ENCODE data around the gene MARVELD2. TPM values are rescaled to one million over a fixed set of nuclear protein-coding genes. Genes with fewer than 3 reads are reported as not detected.
A peak's percentile ranks its signal among the peaks of the same experiment; 100 is the strongest.

The MARVELD2 gene
- total RNA-seq, 1 experiment from 2014 or later, result 21.6 TPM

DNA sequence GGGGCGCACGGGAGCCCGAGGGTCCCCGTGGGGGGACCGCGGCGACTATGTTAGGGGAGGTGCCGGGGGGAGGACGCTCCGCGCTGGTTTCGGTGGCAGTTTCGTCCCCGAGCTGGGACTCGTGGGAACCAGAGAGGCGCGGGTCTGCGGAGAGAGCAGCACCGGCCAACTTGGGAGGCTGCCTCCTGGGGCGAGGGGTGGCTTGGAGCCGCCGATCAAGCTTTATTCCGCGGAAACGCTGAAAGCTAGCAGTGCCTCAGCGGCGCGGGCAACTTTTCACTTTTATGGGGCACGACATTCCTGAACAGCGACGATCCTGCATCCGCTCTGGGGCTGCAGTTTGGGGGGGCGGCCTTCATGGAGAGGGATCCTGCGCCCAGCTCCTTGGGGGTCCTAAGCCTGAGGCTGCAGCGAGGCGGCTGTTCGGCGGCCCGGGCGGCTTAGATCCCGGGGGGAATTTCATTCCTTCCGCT, 78.0 kb downstream of the MARVELD2 start:
- Histone ChIP-seq H3K27me3 (ENCODE audit: insufficient read depth, low read length) (no peaks in the 10 kb centered on the region), H3K9me2 (ENCODE audit: insufficient read depth) (no peaks in the 10 kb centered on the region), H3K36me3 (ENCODE audit: control insufficient read depth in 1 of 2, insufficient read depth in 2 of 2, low read length in 2 of 2) (no peaks in the 10 kb centered on the region), H3K9me3 (ENCODE audit: control insufficient read depth in 1 of 2, insufficient read depth in 1 of 2, low read depth in 1 of 2, low read length in 2 of 2) (no peaks in the 10 kb centered on the region), H3K4me2 (ENCODE audit: low read length) (peak overlapping the region; percentile 97), H4K20me1 (ENCODE audit: insufficient read depth) (no peaks in the 10 kb centered on the region), H3K4me3 (replicated peaks in 1 of 2; ENCODE audit: low read depth in 1 of 2, low read length in 2 of 2) (peak overlapping the region; percentile 84 to 86), H2AFZ (ENCODE audit: low read depth, low read length, poor library complexity, severe bottlenecking) (no peak overlapping the region), H3K27ac (ENCODE audit: low read depth, low read length) (peak overlapping the region; percentile 90), H3K4me1 (ENCODE audit: control insufficient read depth in 1 of 2, insufficient read depth in 2 of 2, low read length in 2 of 2) (peaks cover 11 to 42% of the 10 kb centered on the region in 2 experiments), H3K9ac (ENCODE audit: low read length) (peak overlapping the region; percentile 91), H3K79me2 (ENCODE audit: insufficient read depth, low read length) (peaks cover 53% of the 10 kb centered on the region)
- ATAC-seq (peak; percentile 51), DNase-seq (ENCODE audit: low read depth, low spot score) (no peak)
- ChIA-PET CTCF (no interaction called here), RAD21 (ENCODE audit: low non-redundant PET in 1 of 2, low total read pairs in 2 of 2, uncharacterized antibody in 2 of 2, unreplicated experiment in 2 of 2) (no interaction called here), POLR2A (interaction anchor here (0.9 kb wide), 1 partner anchor 8 kb away, joined by 4 read pairs; no protein-coding TSS in a partner anchor)
- intact Hi-C loops (cut with micrococcal nuclease), result loop anchor here (1.0 to 2.0 kb wide), 2 partner anchors 27 to 78 kb away; partner anchors contain the start of gene MARVELD2
- TF ChIP-seq POLR2AphosphoS5 (IDR thresholded peaks at IDR 0.05; ENCODE audit: low read depth, low read length), result no peak
- TF ChIP-seq, protein P1, sequence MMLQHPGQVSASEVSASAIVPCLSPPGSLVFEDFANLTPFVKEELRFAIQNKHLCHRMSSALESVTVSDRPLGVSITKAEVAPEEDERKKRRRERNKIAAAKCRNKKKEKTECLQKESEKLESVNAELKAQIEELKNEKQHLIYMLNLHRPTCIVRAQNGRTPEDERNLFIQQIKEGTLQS (IDR thresholded peaks at IDR 0.05), result no peak
- TSS peak; percentile 42 for BruUV-seq (replicated peaks)

DNA sequence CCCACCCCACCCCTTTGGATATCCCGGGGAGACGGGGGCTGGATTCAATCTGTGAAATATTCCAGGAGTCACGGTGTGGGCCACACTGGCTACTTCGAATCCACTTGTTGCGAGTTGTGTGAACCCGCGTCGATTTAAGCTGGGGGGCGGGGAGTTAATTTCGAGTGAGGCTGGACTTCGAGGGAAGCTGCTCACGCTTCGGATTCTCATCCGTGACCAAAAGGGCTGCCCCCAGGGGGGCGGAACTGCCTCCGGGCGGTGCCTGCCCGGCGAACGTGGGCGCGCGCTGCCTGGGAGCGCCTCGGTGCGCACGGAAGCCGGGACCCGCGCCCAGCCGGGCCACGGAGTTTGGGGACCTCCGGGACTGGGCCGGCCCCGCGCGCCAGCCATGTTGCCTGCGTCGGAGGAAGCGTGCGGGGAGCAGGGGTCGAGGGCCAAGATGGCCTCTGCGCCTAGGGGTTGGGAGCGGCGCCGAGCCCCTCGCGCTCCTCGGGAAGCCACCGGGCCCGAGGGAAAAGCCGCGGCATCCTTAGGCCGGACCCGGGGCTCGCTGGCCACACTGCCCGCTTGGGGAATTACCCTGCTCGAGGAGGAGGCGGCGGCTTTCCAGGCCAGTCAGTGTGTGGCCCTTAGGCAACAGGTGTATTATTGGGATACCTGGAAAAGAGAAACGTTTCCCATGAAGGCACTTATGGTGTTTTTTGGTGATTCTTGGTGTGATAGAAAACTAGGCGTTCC, 78.6 kb downstream of the MARVELD2 start:
- no TSS peak for BruUV-seq (replicated peaks)
- no peaks in the 10 kb centered on the region for H3K9me2 ChIP-seq (ENCODE audit: insufficient read depth)
- no peaks in the 10 kb centered on the region for H3K36me3 ChIP-seq (ENCODE audit: control insufficient read depth in 1 of 2, insufficient read depth in 2 of 2, low read length in 2 of 2)
- intact Hi-C loops (cut with micrococcal nuclease), result loop anchor here (2.0 kb wide), 1 partner anchor 79 kb away; the partner anchor contains the start of gene MARVELD2
- peak overlapping the region; percentile 84 to 86 for H3K4me3 ChIP-seq (replicated peaks in 1 of 2; ENCODE audit: low read depth in 1 of 2, low read length in 2 of 2)
- DNase-seq (ENCODE audit: low read depth, low spot score), result no peak
- ChIA-PET RAD21 (ENCODE audit: low non-redundant PET in 1 of 2, low total read pairs in 2 of 2, uncharacterized antibody in 2 of 2, unreplicated experiment in 2 of 2) (no interaction called here), CTCF (no interaction called here), POLR2A (interaction anchor here (0.9 kb wide), 1 partner anchor 8 kb away, joined by 4 read pairs; no protein-coding TSS in a partner anchor)
- H4K20me1 ChIP-seq (ENCODE audit: insufficient read depth), result no peaks in the 10 kb centered on the region
- peaks cover 14 to 48% of the 10 kb centered on the region in 2 experiments for H3K4me1 ChIP-seq (ENCODE audit: control insufficient read depth in 1 of 2, insufficient read depth in 2 of 2, low read length in 2 of 2)
- peak overlapping the region; percentile 90 for H3K27ac ChIP-seq (ENCODE audit: low read depth, low read length)
- peak overlapping the region; percentile 91 for H3K9ac ChIP-seq (ENCODE audit: low read length)
- H3K27me3 ChIP-seq (ENCODE audit: insufficient read depth, low read length), result no peaks in the 10 kb centered on the region
- no peak overlapping the region for H2AFZ ChIP-seq (ENCODE audit: low read depth, low read length, poor library complexity, severe bottlenecking)
- H3K79me2 ChIP-seq (ENCODE audit: insufficient read depth, low read length), result peaks cover 59% of the 10 kb centered on the region
- ATAC-seq, result peak; percentile 41
- TF ChIP-seq POLR2AphosphoS5 (IDR thresholded peaks at IDR 0.05; ENCODE audit: low read depth, low read length) (no peak; the same call in 1 of the 2 replicates), SIN3A (IDR thresholded peaks at IDR 0.05; ENCODE audit: low read depth) (peak; percentile 22; the same call in 1 of the 2 replicates), YY1 (IDR thresholded peaks at IDR 0.05; ENCODE audit: extremely low read depth, insufficient replicate concordance, low read depth, low read length) (peak; percentile 73), ZFX (IDR thresholded peaks at IDR 0.05) (peak; percentile 56; the same call in 1 of the 2 replicates), TCF7L2 (IDR thresholded peaks at IDR 0.05; ENCODE audit: borderline replicate concordance, extremely low read depth, insufficient read depth, insufficient read length) (no peak), EGR1 (IDR thresholded peaks at IDR 0.05; ENCODE audit: low read depth) (peak; percentile 37; the same call in 1 of the 2 replicates)
- TF ChIP-seq, protein P2, sequence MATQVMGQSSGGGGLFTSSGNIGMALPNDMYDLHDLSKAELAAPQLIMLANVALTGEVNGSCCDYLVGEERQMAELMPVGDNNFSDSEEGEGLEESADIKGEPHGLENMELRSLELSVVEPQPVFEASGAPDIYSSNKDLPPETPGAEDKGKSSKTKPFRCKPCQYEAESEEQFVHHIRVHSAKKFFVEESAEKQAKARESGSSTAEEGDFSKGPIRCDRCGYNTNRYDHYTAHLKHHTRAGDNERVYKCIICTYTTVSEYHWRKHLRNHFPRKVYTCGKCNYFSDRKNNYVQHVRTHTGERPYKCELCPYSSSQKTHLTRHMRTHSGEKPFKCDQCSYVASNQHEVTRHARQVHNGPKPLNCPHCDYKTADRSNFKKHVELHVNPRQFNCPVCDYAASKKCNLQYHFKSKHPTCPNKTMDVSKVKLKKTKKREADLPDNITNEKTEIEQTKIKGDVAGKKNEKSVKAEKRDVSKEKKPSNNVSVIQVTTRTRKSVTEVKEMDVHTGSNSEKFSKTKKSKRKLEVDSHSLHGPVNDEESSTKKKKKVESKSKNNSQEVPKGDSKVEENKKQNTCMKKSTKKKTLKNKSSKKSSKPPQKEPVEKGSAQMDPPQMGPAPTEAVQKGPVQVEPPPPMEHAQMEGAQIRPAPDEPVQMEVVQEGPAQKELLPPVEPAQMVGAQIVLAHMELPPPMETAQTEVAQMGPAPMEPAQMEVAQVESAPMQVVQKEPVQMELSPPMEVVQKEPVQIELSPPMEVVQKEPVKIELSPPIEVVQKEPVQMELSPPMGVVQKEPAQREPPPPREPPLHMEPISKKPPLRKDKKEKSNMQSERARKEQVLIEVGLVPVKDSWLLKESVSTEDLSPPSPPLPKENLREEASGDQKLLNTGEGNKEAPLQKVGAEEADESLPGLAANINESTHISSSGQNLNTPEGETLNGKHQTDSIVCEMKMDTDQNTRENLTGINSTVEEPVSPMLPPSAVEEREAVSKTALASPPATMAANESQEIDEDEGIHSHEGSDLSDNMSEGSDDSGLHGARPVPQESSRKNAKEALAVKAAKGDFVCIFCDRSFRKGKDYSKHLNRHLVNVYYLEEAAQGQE (IDR thresholded peaks at IDR 0.05; ENCODE audit: low read depth), result no peak
- TF ChIP-seq, protein P3, sequence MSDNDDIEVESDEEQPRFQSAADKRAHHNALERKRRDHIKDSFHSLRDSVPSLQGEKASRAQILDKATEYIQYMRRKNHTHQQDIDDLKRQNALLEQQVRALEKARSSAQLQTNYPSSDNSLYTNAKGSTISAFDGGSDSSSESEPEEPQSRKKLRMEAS (IDR thresholded peaks at IDR 0.05), result peak; percentile 40
- no peaks in the 10 kb centered on the region for H3K9me3 ChIP-seq (ENCODE audit: control insufficient read depth in 1 of 2, insufficient read depth in 1 of 2, low read depth in 1 of 2, low read length in 2 of 2)
- H3K4me2 ChIP-seq (ENCODE audit: low read length), result peak overlapping the region; percentile 97
